Posterior cingulate gyrus (tissue), 11 donors: ENCODE data around the gene RIPOR1.

Experiments
- DNase-seq, 10 donors: peaks; one replicate each; pipeline versions ENCODE4 v3.0.0 to v3.0.0-alpha.2; 2020 to 2021; ENCODE audit warnings: mixed read lengths in 3 of 10
- intact Hi-C: fragments of 100-400 bp; cut with DNase I; formaldehyde crosslinking; loops from one replicate; pipeline ENCODE4 v1.15.1; 2023

RIPOR1 gene

GRCh38 chr16:67537636-67538591, 9.3 kb downstream of the RIPOR1 start:
- intact Hi-C loops, result no loop called here
- DNase-seq, result peak in 2 of 10 donors; percentile 88 to 89

GRCh38 chr16:67538666-67539101, 10.1 kb downstream of the RIPOR1 start:
- peak in 2 of 10 donors; percentile 76 to 86 for DNase-seq
- intact Hi-C loops, result no loop called here

- peak in 3 of 10 donors; percentile 59 to 80 (median 66) for DNase-seq
- intact Hi-C loops, result no loop called here
Observed at GRCh38 chr16:67539271-67539670, 10.6 kb downstream of the RIPOR1 start.

GRCh38 chr16:67539691-67540635, 11.3 kb downstream of the RIPOR1 start:
- intact Hi-C loops, result no loop called here
- DNase-seq, result peak in 2 of 10 donors; percentile 76 to 79

- DNase-seq, result peak in 1 of 10 donors; percentile 3
- intact Hi-C loops, result no loop called here
Observed at GRCh38 chr16:67540756-67541155, 12.1 kb downstream of the RIPOR1 start.

GRCh38 chr16:67541391-67542263, 13.0 kb downstream of the RIPOR1 start:
- intact Hi-C loops, result no loop called here
- peak in 2 of 10 donors; percentile 67 to 72 for DNase-seq

GRCh38 chr16:67542464-67542863, 13.8 kb downstream of the RIPOR1 start:
- peak in 2 of 10 donors; percentile 71 to 82 for DNase-seq
- intact Hi-C loops, result no loop called here

- intact Hi-C loops, result no loop called here
- DNase-seq, result peak in 2 of 10 donors; percentile 59 to 63
Observed at GRCh38 chr16:67543036-67543435, 14.4 kb downstream of the RIPOR1 start.

- intact Hi-C loops, result no loop called here
Observed at GRCh38 chr16:67543582-67543981, 15.0 kb downstream of the RIPOR1 start.

GRCh38 chr16:67544329-67544841, 15.8 kb downstream of the RIPOR1 start:
- intact Hi-C loops, result no loop called here
- DNase-seq, result peak in 1 of 10 donors; percentile 86

More at GRCh38 chr16:67543582-67543981, 15.0 kb downstream of the RIPOR1 start:
- DNase-seq, result peak in 2 of 10 donors; percentile 64 to 70

- peak in 3 of 10 donors; percentile 87 to 90 (median 90) for DNase-seq
- intact Hi-C loops, result no loop called here
Observed at GRCh38 chr16:67544844-67545664, 16.4 kb downstream of the RIPOR1 start.

- intact Hi-C loops, result no loop called here
- peak in 1 of 10 donors; percentile 77 for DNase-seq
Observed at GRCh38 chr16:67545665-67546024, 17.0 kb downstream of the RIPOR1 start.

GRCh38 chr16:67546091-67546501, 17.5 kb downstream of the RIPOR1 start:
- intact Hi-C loops, result no loop called here
- DNase-seq, result peak in 2 of 10 donors; percentile 69 to 75

GRCh38 chr16:67546761-67547422, 18.3 kb downstream of the RIPOR1 start:
- peak in 7 of 10 donors; percentile 72 to 96 (median 77) for DNase-seq
- intact Hi-C loops, result no loop called here

GRCh38 chr16:67547423-67548264, 19.0 kb downstream of the RIPOR1 start:
- intact Hi-C loops, result no loop called here
- DNase-seq, result peak in 1 of 10 donors; percentile 79

- intact Hi-C loops, result no loop called here
- peak in 1 of 10 donors; percentile 60 for DNase-seq
Observed at GRCh38 chr16:67548265-67549126, 19.9 kb downstream of the RIPOR1 start.
